Measurements from ENCODE around the gene SDC3.
A peak's percentile ranks its signal among the peaks of the same experiment; 100 is the strongest.

SDC3 gene

DNA sequence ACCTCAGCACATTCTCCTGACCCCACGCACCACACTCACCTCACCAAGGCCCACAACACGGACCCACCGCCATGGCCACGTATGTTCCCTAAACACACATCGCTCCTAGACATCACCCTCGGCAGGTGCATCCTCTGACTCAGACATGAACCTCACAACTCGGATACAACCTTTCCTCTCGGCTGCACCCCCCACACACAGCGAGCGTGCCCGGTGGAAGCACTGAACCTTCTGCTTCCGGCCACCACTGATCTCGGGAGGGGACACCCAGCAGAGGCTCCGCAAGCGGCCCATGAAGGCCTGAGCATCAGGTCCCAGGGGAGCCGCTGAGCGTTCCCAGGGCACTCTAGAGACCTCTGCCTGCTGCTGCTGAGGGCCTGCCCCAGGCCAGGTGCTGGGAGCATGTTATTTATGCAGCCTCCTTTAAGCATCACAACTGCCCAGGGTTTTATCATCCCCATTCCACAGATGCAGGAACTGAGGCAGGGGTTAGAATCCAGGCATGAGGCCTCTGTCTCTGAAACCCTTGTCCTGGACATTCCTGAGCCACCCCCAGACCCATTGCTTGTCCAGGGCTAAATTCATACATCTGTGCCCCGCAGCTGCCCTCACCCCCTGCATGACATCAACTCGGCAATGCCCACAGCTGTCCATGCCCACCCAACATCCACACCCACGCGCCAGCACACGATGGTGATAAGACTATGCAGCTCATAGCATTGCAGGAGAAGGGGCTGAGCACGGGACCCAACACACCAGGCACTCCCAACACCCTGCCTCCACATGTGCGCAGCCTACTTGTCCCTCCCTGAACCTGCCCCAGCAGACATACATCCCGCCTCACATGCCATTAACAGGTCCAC, 27.0 kb downstream of the SDC3 start:
- no CpG with 5 or more reads among the region's 25 CpGs for WGBS (ENCODE audit: insufficient coverage, insufficient read length)
- Histone ChIP-seq H3K4me1 (ENCODE audit: control insufficient read depth, insufficient read depth, low read length) (peaks cover 12% of the 10 kb centered on the region), H3K36me3 (ENCODE audit: control insufficient read depth, insufficient read depth, low read length) (no peaks in the 10 kb centered on the region), H3K4me3 (ENCODE audit: low read length) (no peak overlapping the region), H3K27ac (ENCODE audit: low read length) (no peak overlapping the region), H3K9me3 (ENCODE audit: control insufficient read depth, insufficient read depth, low read length) (no peaks in the 10 kb centered on the region), H3K27me3 (ENCODE audit: control insufficient read depth, insufficient read depth, low read length) (no peaks in the 10 kb centered on the region)
- DNase-seq (ENCODE audit: low read depth, low spot score): no peak

DNA sequence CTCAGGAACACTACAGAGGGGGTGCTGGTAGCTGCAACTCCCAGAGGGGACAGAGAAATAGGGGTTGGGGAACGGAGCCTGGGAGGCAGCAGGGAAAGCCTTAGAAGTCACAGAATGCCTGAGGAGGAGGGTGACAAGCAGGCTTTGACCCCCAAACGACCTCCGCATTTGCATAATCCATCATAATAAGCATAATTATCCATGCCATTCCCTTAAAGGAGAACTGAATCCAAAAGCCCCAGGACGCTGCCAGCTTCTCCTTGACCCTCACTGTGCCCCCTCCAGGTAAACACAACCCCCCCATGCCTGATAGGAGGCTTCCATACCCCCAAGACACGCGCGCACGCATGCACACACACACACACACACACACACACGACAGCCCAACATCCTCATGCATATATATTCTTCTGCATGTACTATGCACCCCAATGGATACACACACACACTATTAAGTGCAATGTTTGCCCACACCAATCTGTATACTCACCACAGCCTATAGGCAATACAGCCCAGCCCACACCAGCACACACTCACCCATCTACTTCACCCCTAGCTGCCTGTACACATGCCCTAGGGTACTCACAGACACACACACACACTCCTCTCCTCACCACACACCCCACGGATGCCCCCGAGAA, 27.8 kb downstream of the SDC3 start:
- no peak for DNase-seq (ENCODE audit: low read depth, low spot score)
- WGBS (ENCODE audit: insufficient coverage, insufficient read length): no CpG with 5 or more reads among the region's 11 CpGs
- no peaks in the 10 kb centered on the region for H3K9me3 ChIP-seq (ENCODE audit: control insufficient read depth, insufficient read depth, low read length)
- no peak overlapping the region for H3K27ac ChIP-seq (ENCODE audit: low read length)
- no peak overlapping the region for H3K4me3 ChIP-seq (ENCODE audit: low read length)
- H3K36me3 ChIP-seq (ENCODE audit: control insufficient read depth, insufficient read depth, low read length): no peaks in the 10 kb centered on the region
- peaks cover 10% of the 10 kb centered on the region for H3K4me1 ChIP-seq (ENCODE audit: control insufficient read depth, insufficient read depth, low read length)
- no peaks in the 10 kb centered on the region for H3K27me3 ChIP-seq (ENCODE audit: control insufficient read depth, insufficient read depth, low read length)

DNA sequence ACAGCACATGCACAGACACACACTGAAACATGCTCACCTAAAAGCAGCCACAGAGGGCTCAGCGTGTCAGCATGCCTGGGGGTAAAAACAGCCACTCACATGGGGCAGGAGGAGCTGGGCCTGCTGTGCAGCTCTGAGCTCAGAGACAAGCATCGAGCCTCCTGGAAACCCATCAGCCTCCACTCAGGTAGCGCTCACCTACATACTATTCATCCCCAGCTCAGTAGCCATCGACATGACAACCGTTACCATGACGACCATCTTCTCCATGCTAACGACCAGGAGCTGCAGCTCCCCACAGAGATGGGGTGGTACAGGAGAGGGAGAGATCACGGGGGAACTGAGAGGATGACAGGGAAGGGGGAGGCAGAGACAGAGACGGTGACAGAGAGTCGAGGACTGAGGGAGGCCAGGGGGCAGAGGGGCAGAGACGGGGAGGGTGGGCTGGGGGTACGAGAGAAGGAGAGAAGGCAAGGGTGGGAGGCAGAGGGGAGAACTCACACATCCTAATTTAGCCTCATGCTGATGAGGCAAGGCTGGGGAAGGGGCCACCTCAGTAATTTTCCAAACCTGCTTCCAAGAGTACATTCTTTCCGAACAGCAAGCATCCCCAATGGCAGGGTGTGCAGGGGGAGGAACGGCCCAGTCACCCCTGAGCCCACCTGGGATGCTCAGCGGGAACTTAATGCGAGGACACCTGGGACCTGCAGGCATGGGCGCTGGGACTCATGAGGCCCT, 28.4 kb downstream of the SDC3 start:
- no peak overlapping the region for H3K27ac ChIP-seq (ENCODE audit: low read length)
- H3K36me3 ChIP-seq (ENCODE audit: control insufficient read depth, insufficient read depth, low read length): no peaks in the 10 kb centered on the region

DNA sequence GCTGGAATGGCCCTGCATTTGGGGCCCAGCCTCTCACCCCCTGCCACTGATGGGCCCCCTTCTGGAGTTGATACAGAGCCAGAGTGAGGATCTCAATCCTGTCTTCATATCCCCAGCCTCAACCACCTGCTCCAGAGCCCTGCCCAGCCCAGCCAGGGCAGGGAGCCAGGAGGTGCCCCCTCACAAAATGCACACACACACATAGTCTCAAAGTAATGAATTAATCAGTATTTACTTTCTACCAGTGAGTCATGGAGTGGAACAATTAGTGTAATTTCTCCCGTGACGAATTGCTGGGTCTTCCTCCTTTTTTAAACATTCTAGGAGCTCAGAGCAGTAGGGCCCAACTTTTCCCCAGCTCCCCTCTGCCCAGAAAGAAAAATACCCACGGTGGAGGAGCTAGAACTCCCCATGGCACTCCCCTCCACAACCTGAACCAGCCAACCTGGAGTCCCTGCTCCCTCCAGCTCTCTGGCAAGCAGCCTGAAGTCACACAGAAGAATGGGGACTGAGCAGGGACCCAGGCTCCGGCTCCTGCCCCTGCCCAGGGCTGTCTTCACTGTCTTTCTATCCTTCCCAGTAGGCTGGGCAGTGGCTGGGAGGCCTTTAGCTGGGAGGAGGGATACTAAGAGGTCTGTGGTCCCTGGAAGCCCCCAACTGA, 29.3 kb downstream of the SDC3 start:
- Histone ChIP-seq H3K4me1 (ENCODE audit: control insufficient read depth, insufficient read depth, low read length) (peaks cover 8% of the 10 kb centered on the region), H3K36me3 (ENCODE audit: control insufficient read depth, insufficient read depth, low read length) (no peaks in the 10 kb centered on the region), H3K27ac (ENCODE audit: low read length) (no peak overlapping the region), H3K4me3 (ENCODE audit: low read length) (no peak overlapping the region), H3K9me3 (ENCODE audit: control insufficient read depth, insufficient read depth, low read length) (no peaks in the 10 kb centered on the region), H3K27me3 (ENCODE audit: control insufficient read depth, insufficient read depth, low read length) (no peaks in the 10 kb centered on the region)
- no peak for DNase-seq (ENCODE audit: low read depth, low spot score)
- no CpG with 5 or more reads among the region's 4 CpGs for WGBS (ENCODE audit: insufficient coverage, insufficient read length)

More for the DNA sequence above, 28.4 kb downstream of the SDC3 start:
- Histone ChIP-seq H3K27me3 (ENCODE audit: control insufficient read depth, insufficient read depth, low read length) (no peaks in the 10 kb centered on the region), H3K4me3 (ENCODE audit: low read length) (no peak overlapping the region), H3K9me3 (ENCODE audit: control insufficient read depth, insufficient read depth, low read length) (no peaks in the 10 kb centered on the region), H3K4me1 (ENCODE audit: control insufficient read depth, insufficient read depth, low read length) (peaks cover 8% of the 10 kb centered on the region)
- peak; percentile 50 for DNase-seq (ENCODE audit: low read depth, low spot score)
- no CpG with 5 or more reads among the region's 17 CpGs for WGBS (ENCODE audit: insufficient coverage, insufficient read length)

DNA sequence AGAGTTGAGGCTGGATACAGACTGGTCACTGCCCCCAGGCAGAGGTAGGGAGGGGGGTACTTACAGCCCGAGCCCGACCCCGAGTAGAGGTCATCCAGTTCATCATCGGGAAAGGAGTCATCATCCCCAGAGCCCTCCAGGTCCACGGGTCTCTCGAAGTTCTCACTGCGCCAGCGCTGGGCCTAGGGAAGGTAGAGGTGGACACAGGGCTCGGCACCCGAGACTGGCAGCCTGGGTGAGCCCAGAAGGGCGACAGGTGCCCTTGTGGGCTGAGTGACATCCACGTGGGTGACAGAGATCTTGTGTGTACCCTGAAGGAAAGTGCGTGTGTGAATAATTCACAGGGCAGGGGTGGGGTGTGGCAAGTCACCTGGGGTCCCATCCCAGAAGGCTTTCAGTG, 30.0 kb downstream of the SDC3 start:
- H3K27ac ChIP-seq (ENCODE audit: low read length): no peak overlapping the region
- H3K36me3 ChIP-seq (ENCODE audit: control insufficient read depth, insufficient read depth, low read length): no peaks in the 10 kb centered on the region
- no peaks in the 10 kb centered on the region for H3K9me3 ChIP-seq (ENCODE audit: control insufficient read depth, insufficient read depth, low read length)
- no peaks in the 10 kb centered on the region for H3K27me3 ChIP-seq (ENCODE audit: control insufficient read depth, insufficient read depth, low read length)
- no CpG with 5 or more reads among the region's 13 CpGs for WGBS (ENCODE audit: insufficient coverage, insufficient read length)
- DNase-seq (ENCODE audit: low read depth, low spot score): no peak
- H3K4me1 ChIP-seq (ENCODE audit: control insufficient read depth, insufficient read depth, low read length): peaks cover 8% of the 10 kb centered on the region
- no peak overlapping the region for H3K4me3 ChIP-seq (ENCODE audit: low read length)

GRCh38 chr1:30878016-30878415, 30.5 kb downstream of the SDC3 start:
- Histone ChIP-seq H3K4me1 (ENCODE audit: control insufficient read depth, insufficient read depth, low read length) (peaks cover 8% of the 10 kb centered on the region), H3K27ac (ENCODE audit: low read length) (no peak overlapping the region), H3K9me3 (ENCODE audit: control insufficient read depth, insufficient read depth, low read length) (no peaks in the 10 kb centered on the region; the same call in 1 of the 2 replicates), H3K36me3 (ENCODE audit: control insufficient read depth, insufficient read depth, low read length) (peaks cover 2% of the 10 kb centered on the region; the same call in 1 of the 2 replicates), H3K27me3 (ENCODE audit: control insufficient read depth, insufficient read depth, low read length) (no peaks in the 10 kb centered on the region), H3K4me3 (ENCODE audit: low read length) (no peak overlapping the region)
- DNase-seq (ENCODE audit: low read depth, low spot score): no peak
- no CpG with 5 or more reads among the region's 9 CpGs for WGBS (ENCODE audit: insufficient coverage, insufficient read length)

GRCh38 chr1:30877205-30877912, 31.2 kb downstream of the SDC3 start:
- no CpG with 5 or more reads among the region's 10 CpGs for WGBS (ENCODE audit: insufficient coverage, insufficient read length)
- no peak overlapping the region for H3K27ac ChIP-seq (ENCODE audit: low read length)
- peaks cover 6% of the 10 kb centered on the region for H3K9me3 ChIP-seq (ENCODE audit: control insufficient read depth, insufficient read depth, low read length)
- peaks cover 8% of the 10 kb centered on the region for H3K4me1 ChIP-seq (ENCODE audit: control insufficient read depth, insufficient read depth, low read length)
- no peaks in the 10 kb centered on the region for H3K27me3 ChIP-seq (ENCODE audit: control insufficient read depth, insufficient read depth, low read length)
- H3K4me3 ChIP-seq (ENCODE audit: low read length): no peak overlapping the region
- no peak for DNase-seq (ENCODE audit: low read depth, low spot score)
- peaks cover 8% of the 10 kb centered on the region for H3K36me3 ChIP-seq (ENCODE audit: control insufficient read depth, insufficient read depth, low read length)

DNA sequence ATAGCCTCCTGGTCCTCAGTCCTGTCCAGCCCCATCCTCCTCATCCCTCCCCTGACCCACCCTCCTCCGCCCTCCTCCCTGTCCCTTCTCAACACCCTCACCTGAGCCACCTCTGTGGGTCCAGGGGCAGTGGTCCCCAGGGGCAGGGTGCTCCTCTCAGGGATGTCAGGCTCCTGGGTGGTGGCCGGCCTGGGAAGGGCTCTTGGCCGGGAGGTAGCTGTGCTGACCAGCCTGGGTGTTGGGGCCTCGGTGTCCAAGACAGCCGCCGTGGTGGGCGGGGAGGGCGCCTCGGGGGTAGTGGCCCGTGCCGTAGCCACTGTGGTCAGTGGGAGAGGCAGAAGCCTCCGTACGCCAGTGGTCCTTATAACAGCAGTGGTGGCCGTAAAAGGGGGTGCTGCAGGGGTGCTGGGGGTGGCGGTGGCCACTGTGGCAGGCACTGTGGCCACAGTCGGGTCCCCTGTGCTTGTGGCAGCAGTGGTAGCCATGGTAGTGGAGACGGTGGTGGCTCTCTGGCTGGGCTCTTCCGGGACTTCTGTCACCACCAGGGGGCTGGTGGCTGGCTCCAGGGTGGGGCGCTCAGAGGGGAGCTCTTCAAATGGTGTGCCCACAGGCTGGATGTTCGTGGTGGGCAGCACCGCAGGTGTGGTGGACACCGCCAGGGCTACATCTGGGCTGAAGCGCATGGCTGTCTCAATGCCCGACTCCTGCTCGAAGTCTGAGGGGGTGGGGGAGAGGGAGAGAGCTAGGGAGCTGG, 31.9 kb downstream of the SDC3 start:
- H3K4me1 ChIP-seq (ENCODE audit: control insufficient read depth, insufficient read depth, low read length): peaks cover 8% of the 10 kb centered on the region
- no peak overlapping the region for H3K27ac ChIP-seq (ENCODE audit: low read length)
- H3K36me3 ChIP-seq (ENCODE audit: control insufficient read depth, insufficient read depth, low read length): peaks cover 15% of the 10 kb centered on the region
- no peak for DNase-seq (ENCODE audit: low read depth, low spot score)
- no peak overlapping the region for H3K4me3 ChIP-seq (ENCODE audit: low read length)
- WGBS (ENCODE audit: insufficient coverage, insufficient read length): no CpG with 5 or more reads among the region's 25 CpGs
- H3K9me3 ChIP-seq (ENCODE audit: control insufficient read depth, insufficient read depth, low read length): peaks cover 11% of the 10 kb centered on the region
- H3K27me3 ChIP-seq (ENCODE audit: control insufficient read depth, insufficient read depth, low read length): no peaks in the 10 kb centered on the region

GRCh38 chr1:30875916-30876315, 32.6 kb downstream of the SDC3 start:
- Histone ChIP-seq H3K4me1 (ENCODE audit: control insufficient read depth, insufficient read depth, low read length) (peaks cover 7% of the 10 kb centered on the region), H3K9me3 (ENCODE audit: control insufficient read depth, insufficient read depth, low read length) (peaks cover 11% of the 10 kb centered on the region), H3K27me3 (ENCODE audit: control insufficient read depth, insufficient read depth, low read length) (no peaks in the 10 kb centered on the region), H3K36me3 (ENCODE audit: control insufficient read depth, insufficient read depth, low read length) (peaks cover 15% of the 10 kb centered on the region), H3K27ac (ENCODE audit: low read length) (no peak overlapping the region), H3K4me3 (ENCODE audit: low read length) (no peak overlapping the region)
- no CpG with 5 or more reads among the region's 11 CpGs for WGBS (ENCODE audit: insufficient coverage, insufficient read length)
- no peak for DNase-seq (ENCODE audit: low read depth, low spot score)

Measured in iPS DF 6.9 (cell line).